ENCODE measurements around the gene IPO13.

DNA sequence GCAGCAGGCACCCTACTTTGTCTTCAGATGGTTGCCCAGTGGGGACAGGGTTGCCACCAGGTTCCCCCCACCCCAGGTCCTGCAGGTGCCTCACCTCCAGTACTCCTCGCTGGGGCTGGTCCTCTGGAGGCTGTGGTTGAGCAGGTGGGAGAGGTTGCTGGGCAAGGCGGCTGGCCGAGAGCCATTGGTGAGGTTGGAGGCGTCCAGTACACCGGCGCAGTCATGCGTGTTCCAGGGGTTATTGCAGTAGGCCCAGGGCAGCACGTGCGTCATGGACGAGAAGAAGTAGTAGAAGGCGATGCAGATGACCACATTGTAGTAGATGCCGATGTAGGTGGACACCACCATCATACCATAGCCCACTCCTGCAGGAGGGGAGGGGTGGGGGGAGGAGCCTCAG lies 61.5 kb downstream of the IPO13 start:
- TF ChIP-seq, protein P1, sequence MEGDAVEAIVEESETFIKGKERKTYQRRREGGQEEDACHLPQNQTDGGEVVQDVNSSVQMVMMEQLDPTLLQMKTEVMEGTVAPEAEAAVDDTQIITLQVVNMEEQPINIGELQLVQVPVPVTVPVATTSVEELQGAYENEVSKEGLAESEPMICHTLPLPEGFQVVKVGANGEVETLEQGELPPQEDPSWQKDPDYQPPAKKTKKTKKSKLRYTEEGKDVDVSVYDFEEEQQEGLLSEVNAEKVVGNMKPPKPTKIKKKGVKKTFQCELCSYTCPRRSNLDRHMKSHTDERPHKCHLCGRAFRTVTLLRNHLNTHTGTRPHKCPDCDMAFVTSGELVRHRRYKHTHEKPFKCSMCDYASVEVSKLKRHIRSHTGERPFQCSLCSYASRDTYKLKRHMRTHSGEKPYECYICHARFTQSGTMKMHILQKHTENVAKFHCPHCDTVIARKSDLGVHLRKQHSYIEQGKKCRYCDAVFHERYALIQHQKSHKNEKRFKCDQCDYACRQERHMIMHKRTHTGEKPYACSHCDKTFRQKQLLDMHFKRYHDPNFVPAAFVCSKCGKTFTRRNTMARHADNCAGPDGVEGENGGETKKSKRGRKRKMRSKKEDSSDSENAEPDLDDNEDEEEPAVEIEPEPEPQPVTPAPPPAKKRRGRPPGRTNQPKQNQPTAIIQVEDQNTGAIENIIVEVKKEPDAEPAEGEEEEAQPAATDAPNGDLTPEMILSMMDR (IDR thresholded peaks at IDR 0.05): no peak
- TF ChIP-seq POLR2A (IDR thresholded peaks at IDR 0.05): no peak
